K562 (cell line): ENCODE measurements around the gene CTCF. TPM values are rescaled to one million over a fixed set of nuclear protein-coding genes. Genes with fewer than 3 reads are reported as not detected.

Source experiments
- CBX2 ChIP-seq: fragments of 200-600 bp; sonication (generic); IDR thresholded peaks from one replicate; pipeline ENCODE4 v1.6.1; 2012; ENCODE audit warnings: mild to moderate bottlenecking, low read length, inconsistent platforms; ENCODE audit not compliant: insufficient read depth, poor library complexity, severe bottlenecking
- CBX8 ChIP-seq: fragments of 200-600 bp; sonication (generic); IDR thresholded peaks from 2 replicates; pipeline ENCODE4 v1.6.1; 2012; ENCODE audit warnings: borderline replicate concordance, mixed run types, low read depth, mild to moderate bottlenecking, moderate library complexity, mixed read lengths, low read length, control low read depth, inconsistent platforms; ENCODE audit not compliant: poor library complexity, severe bottlenecking; ENCODE audit errors: extremely low read depth
- CTCF ChIP-seq, 3 experiments: IDR thresholded peaks in 2 of 3; conservative IDR thresholded peaks in 1 of 3; 2 replicates each; pipeline ENCODE4 v1.5.1; 2011 to 2012; ENCODE audit warnings: low read length in 3 of 3, mild to moderate bottlenecking in 3 of 3, control low read depth in 2 of 3, improper control_type of control experiment in 1 of 3, inconsistent platforms in 1 of 3, low read depth in 1 of 3, mixed read lengths in 1 of 3, moderate library complexity in 1 of 3; ENCODE audit not compliant: insufficient read depth in 2 of 3
- EP400 ChIP-seq: fragments of 450-650 bp; IDR thresholded peaks from 2 replicates; pipeline ENCODE4 v1.6.1; 2017; ENCODE audit warnings: antibody characterized with exemption, mild to moderate bottlenecking, moderate library complexity
- HIVEP1 ChIP-seq: fragments of 250-450 bp; sonication (Bioruptor Pico); IDR thresholded peaks from 2 replicates; pipeline ENCODE4 v1.4.0; 2020; ENCODE audit warnings: mild to moderate bottlenecking
- MIER1 ChIP-seq: fragments of 450-650 bp; IDR thresholded peaks from 2 replicates; pipeline ENCODE4 v1.6.1; 2016; ENCODE audit warnings: antibody characterized with exemption, mild to moderate bottlenecking, low read depth
- NCOA4 ChIP-seq: fragments of 450-650 bp; IDR thresholded peaks from 2 replicates; pipeline ENCODE4 v1.6.1; 2018; ENCODE audit warnings: mild to moderate bottlenecking; ENCODE audit not compliant: partially characterized antibody
- NR3C1 ChIP-seq: sonication (generic); formaldehyde crosslinking; IDR thresholded peaks from 2 replicates; pipeline ENCODE4 v1.8.1; 2022; ENCODE audit warnings: missing genetic modification reagents
- RAD21 ChIP-seq, 2 experiments: fragments of 250-450 bp in 1 of 2; fragments of 450-650 bp in 1 of 2; sonication (Bioruptor Pico) in 1 of 2; formaldehyde crosslinking in 1 of 2; IDR thresholded peaks in 1 of 2; conservative IDR thresholded peaks in 1 of 2; 2 replicates each; pipeline versions ENCODE4 v1.4.0 to v1.8.0; 2020 to 2022; ENCODE audit warnings: mild to moderate bottlenecking in 2 of 2, moderate library complexity in 1 of 2
- STAT5B ChIP-seq: fragments of 250-450 bp; sonication (Bioruptor Pico); IDR thresholded peaks from 2 replicates; pipeline ENCODE4 v1.8.0; 2021; ENCODE audit warnings: mild to moderate bottlenecking, inconsistent platforms
- TAF9B ChIP-seq: fragments of 450-650 bp; IDR thresholded peaks from 2 replicates; pipeline ENCODE4 v1.6.1; 2018; ENCODE audit warnings: mild to moderate bottlenecking; ENCODE audit not compliant: partially characterized antibody
- TEAD1 ChIP-seq, 2 experiments: fragments of 450-650 bp in 1 of 2; sonication (generic) in 1 of 2; formaldehyde crosslinking; IDR thresholded peaks; 2 replicates each; pipeline versions ENCODE4 v1.4.0 to v1.8.0; 2020 to 2022; ENCODE audit warnings: mild to moderate bottlenecking in 2 of 2, missing genetic modification reagents in 1 of 2
- TRIM24 ChIP-seq, 2 experiments: fragments of 450-650 bp; IDR thresholded peaks; 2 replicates each; pipeline ENCODE4 v1.6.1; 2016
- ZBTB1 ChIP-seq: sonication (generic); formaldehyde crosslinking; IDR thresholded peaks from 2 replicates; pipeline ENCODE4 v1.8.1; 2023; ENCODE audit warnings: missing genetic modification reagents, low read depth, mild to moderate bottlenecking, borderline replicate concordance
- ZFPM2 ChIP-seq: fragments of 250-450 bp; sonication (Bioruptor Pico); IDR thresholded peaks from 2 replicates; pipeline ENCODE4 v1.5.1; 2022; ENCODE audit warnings: mild to moderate bottlenecking
- ZNF41 ChIP-seq: fragments of 250-450 bp; sonication (Bioruptor Pico); conservative IDR thresholded peaks from 2 replicates; pipeline ENCODE4 v1.4.0; 2020; ENCODE audit warnings: mild to moderate bottlenecking
- ZNF780A ChIP-seq: fragments of 250-450 bp; sonication (Bioruptor Pico); IDR thresholded peaks from 2 replicates; pipeline ENCODE4 v1.5.0; 2021; ENCODE audit warnings: mild to moderate bottlenecking
- polyA plus RNA-seq, 8 experiments: library from polyadenylated mRNA; depleted of rRNA in 4 of 8; stranded (reverse) in 5 of 8; unstranded in 3 of 8; fragments of >200 nt; fragmentation: Nextera tagmentation in 2 of 8; fragmentation: Illumina TruSeq in 1 of 8; extraction: Ambion mirVana in 2 of 8; extraction: Trizol in 1 of 8; gene quantifications; 2 replicates each; pipeline versions ENCODE4 v1.2.1 to v1.2.3, GENCODE V29; 2011 to 2014; ENCODE audit warnings: inconsistent platforms in 1 of 8, missing spikeins in 1 of 8
- total RNA-seq, 7 experiments: library from RNA; depleted of rRNA in 6 of 7; stranded (reverse); fragments of >200 nt in 6 of 7; fragmentation: Illumina TruSeq in 2 of 7; extraction: Trizol in 2 of 7; gene quantifications; 2 replicates each; pipeline versions ENCODE4 v1.2.1 to v1.2.3, GENCODE V29; 2011 to 2021; ENCODE audit warnings: low replicate concordance in 1 of 7
- TF ChIP-seq, protein P1 (sequence below), 2 experiments: fragments of 450-650 bp; formaldehyde crosslinking in 1 of 2; IDR thresholded peaks; 2 replicates each; pipeline versions ENCODE4 v1.4.0 to v1.6.1; 2014 to 2020; ENCODE audit warnings: mild to moderate bottlenecking in 2 of 2, borderline replicate concordance in 1 of 2, low read depth in 1 of 2

The CTCF gene
- total and polyA plus RNA-seq, 9 of the 15 experiments (the other 6 are each of a cell fraction or from before 2014, with no cell fraction given) = 7.8 to 49.2 (median 33.9) TPM

GRCh38 chr16:67661101-67661761 is 98.9 kb downstream of the CTCF start (continued):
- TF ChIP-seq, protein P1, sequence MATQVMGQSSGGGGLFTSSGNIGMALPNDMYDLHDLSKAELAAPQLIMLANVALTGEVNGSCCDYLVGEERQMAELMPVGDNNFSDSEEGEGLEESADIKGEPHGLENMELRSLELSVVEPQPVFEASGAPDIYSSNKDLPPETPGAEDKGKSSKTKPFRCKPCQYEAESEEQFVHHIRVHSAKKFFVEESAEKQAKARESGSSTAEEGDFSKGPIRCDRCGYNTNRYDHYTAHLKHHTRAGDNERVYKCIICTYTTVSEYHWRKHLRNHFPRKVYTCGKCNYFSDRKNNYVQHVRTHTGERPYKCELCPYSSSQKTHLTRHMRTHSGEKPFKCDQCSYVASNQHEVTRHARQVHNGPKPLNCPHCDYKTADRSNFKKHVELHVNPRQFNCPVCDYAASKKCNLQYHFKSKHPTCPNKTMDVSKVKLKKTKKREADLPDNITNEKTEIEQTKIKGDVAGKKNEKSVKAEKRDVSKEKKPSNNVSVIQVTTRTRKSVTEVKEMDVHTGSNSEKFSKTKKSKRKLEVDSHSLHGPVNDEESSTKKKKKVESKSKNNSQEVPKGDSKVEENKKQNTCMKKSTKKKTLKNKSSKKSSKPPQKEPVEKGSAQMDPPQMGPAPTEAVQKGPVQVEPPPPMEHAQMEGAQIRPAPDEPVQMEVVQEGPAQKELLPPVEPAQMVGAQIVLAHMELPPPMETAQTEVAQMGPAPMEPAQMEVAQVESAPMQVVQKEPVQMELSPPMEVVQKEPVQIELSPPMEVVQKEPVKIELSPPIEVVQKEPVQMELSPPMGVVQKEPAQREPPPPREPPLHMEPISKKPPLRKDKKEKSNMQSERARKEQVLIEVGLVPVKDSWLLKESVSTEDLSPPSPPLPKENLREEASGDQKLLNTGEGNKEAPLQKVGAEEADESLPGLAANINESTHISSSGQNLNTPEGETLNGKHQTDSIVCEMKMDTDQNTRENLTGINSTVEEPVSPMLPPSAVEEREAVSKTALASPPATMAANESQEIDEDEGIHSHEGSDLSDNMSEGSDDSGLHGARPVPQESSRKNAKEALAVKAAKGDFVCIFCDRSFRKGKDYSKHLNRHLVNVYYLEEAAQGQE (IDR thresholded peaks at IDR 0.05; ENCODE audit: borderline replicate concordance) = peak; percentile 88
- TF ChIP-seq, protein P1 (CRISPR knock-in tag; IDR thresholded peaks at IDR 0.05; ENCODE audit: low read depth) = peak; percentile 39; the same call in 1 of the 2 replicates
- TF ChIP-seq EP400 (no peak), ZBTB1 (CRISPR knock-in tag) (no peak), NCOA4 (no peak), ZNF41 (CRISPR knock-in tag) (no peak), TEAD1 (CRISPR knock-in tag; IDR thresholded peaks at IDR 0.05) (0 out of 4 replicates have a peak, but pooled peaks of 1 of the 2 experiments have one; percentile 63), RAD21 (CRISPR knock-in tag; conservative IDR thresholded peaks at IDR 0.05 in 1 of 2, IDR thresholded peaks at IDR 0.05 in 1 of 2) (no peak), TAF9B (no peak), NR3C1 (CRISPR knock-in tag) (no peak), HIVEP1 (no peak), CBX2 (no peak), ZNF780A (CRISPR knock-in tag) (no peak), STAT5B (no peak), ZFPM2 (no peak), MIER1 (peak; percentile 69), CTCF (IDR thresholded peaks at IDR 0.05 in 2 of 3, conservative IDR thresholded peaks at IDR 0.05 in 1 of 3; ENCODE audit: insufficient read depth in 2 of 3, low read depth in 1 of 3, low read length in 3 of 3) (no peak), CBX8 (no peak), TRIM24 (IDR thresholded peaks at IDR 0.05) (no peak)
